WTC11 (cell line): ENCODE data around the gene EVL.

Experiments used
- CTCF ChIP-seq: fragments of 200-600 bp; IDR thresholded peaks from 2 replicates; pipeline ENCODE4 v1.8.0; 2022; ENCODE audit warnings: antibody characterized with exemption
- ETV6 ChIP-seq: sonication (generic); formaldehyde crosslinking; IDR thresholded peaks from 2 replicates; pipeline ENCODE4 v1.8.1; 2022; ENCODE audit warnings: mild to moderate bottlenecking, missing genetic modification reagents
- FOXJ3 ChIP-seq: sonication (generic); formaldehyde crosslinking; IDR thresholded peaks from 2 replicates; pipeline ENCODE4 v1.9.0; 2021; ENCODE audit warnings: missing genetic modification reagents, mild to moderate bottlenecking, borderline replicate concordance
- KAT7 ChIP-seq: sonication (generic); formaldehyde crosslinking; IDR thresholded peaks from 2 replicates; pipeline ENCODE4 v1.8.1; 2023; ENCODE audit warnings: missing genetic modification reagents, mild to moderate bottlenecking, borderline replicate concordance
- NR1H2 ChIP-seq: sonication (generic); formaldehyde crosslinking; IDR thresholded peaks from 2 replicates; pipeline ENCODE4 v1.9.0; 2021; ENCODE audit warnings: mild to moderate bottlenecking, moderate library complexity, missing genetic modification reagents
- ZNF416 ChIP-seq: fragments of 250-450 bp; sonication (Bioruptor Pico); IDR thresholded peaks from 2 replicates; pipeline ENCODE4 v1.9.0; 2021; ENCODE audit warnings: mild to moderate bottlenecking, inconsistent platforms

DNA sequence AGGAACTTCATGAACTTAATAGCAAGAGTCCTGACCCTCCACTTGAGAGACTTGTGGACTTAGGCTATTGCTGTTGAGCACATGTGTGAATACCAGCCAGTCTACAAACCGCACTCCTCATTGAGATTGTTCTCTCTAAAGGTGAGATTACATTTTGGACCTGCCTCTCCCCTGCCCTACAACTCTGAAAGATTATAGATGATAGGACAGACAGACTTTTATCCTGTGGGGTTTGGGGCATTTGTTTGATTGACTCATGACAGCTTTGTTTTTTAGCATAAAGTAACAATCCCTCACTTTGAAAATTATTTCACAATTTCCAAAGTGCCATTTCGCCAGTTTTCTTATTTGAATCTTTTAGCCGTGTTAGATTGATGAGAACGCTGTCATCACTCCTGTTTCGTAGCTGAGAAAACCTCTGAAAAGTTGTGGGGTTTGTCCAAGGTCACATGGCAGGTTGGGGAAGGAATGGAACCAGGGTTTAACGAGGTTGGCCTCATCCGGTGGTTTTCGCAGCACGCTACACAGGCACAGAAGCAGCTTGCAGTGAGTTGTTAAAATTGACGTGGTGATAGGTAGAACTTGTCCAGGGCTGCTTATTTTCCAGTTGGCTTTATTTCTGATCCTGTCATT, 836 bp downstream of the EVL start:
- TF ChIP-seq CTCF: no peak
- TF ChIP-seq NR1H2 (CRISPR knock-in tag): no peak
- no peak for TF ChIP-seq ETV6
- TF ChIP-seq KAT7 (CRISPR knock-in tag): no peak
- TF ChIP-seq ZNF416 (CRISPR knock-in tag): no peak
- TF ChIP-seq FOXJ3 (CRISPR knock-in tag): no peak
